SKM-1 (cell line): ENCODE results near the gene TRAF7.
A peak's percentile ranks its signal among the peaks of the same experiment; 100 is the strongest.
"Not testable (repeated sequence)": the region's sequence is repeated elsewhere in the genome, so short reads cannot be mapped to it uniquely, and the experiment has no call there.

Experiments used
- DNase-seq: peaks from one replicate; lab custom pipeline; 2025; ENCODE audit not compliant: unreplicated experiment; lab: John Stamatoyannopoulos, UW

The TRAF7 gene

GRCh38 chr16:2198283-2198682 is 42.7 kb downstream of the TRAF7 start:
- no peak for DNase-seq

DNA sequence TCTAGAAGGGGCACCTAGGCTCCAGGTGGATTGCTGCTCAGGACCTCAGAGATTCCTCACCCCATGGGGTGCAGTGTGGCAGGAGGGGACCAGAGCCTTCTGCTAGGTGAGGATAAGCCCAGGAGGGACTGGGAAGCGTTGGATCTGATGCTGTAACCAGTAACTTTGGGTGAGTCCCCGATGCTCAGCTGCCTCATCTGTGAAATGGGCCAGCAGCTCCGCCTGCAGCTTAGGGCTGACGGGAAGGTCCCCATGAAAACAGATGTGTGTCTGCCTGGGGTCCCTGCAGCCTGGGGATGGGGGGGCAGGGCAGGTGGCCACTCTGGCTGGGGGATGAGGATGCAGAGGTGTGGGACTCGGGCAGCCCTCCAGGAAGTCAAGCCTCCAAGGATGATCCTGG is 43.5 kb downstream of the TRAF7 start:
- no peak for DNase-seq

- no peak for DNase-seq
These were observed 44.1 kb downstream of the TRAF7 start for GRCh38 chr16:2199621-2200139.

GRCh38 chr16:2200313-2200712 is 44.7 kb downstream of the TRAF7 start:
- DNase-seq, result no peak

- DNase-seq, result not testable (repeated sequence)
These were observed 47.6 kb downstream of the TRAF7 start for GRCh38 chr16:2203119-2203688.

DNA sequence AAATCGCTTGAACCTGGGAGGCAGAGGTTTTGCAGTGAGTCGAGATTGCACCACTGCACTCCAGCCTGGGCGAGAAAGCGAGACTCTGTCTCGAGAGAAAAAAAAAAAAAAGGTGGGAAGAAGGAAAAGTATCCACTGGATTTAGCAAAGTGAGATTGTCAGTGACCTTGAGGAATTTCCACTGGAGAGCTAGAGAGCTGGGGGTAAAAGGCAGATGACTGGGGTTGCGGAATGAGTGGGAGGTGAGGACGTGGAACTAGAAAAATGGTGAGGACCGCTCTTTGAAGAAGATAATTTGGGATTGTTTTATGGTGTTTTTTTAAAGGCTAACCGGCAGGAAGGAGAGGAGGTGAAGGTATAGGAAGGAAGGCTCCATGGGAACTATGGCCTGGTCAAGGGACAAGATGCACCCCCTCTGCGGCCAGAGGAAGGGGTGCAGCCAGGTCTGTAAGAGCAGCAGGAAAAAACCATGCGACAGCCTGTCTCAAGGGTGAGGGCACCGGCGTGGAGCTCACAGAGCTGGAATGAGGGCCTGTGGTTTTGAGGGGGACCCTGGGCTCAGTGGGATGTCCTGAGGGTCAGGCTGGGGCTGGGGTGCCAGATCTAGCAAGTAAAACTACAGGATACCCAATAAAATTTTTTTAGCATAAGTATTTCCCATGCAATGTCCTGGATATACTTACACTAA is 49.0 kb downstream of the TRAF7 start:
- no peak for DNase-seq

GRCh38 chr16:2205104-2205966 is 49.8 kb downstream of the TRAF7 start, which contains the start of gene MLST8:
TSS of gene MLST8 (plus strand) at chr16:2205454. CDS start at chr16:2206086, 632 bp downstream.
- DNase-seq, result peak; percentile 64

DNA sequence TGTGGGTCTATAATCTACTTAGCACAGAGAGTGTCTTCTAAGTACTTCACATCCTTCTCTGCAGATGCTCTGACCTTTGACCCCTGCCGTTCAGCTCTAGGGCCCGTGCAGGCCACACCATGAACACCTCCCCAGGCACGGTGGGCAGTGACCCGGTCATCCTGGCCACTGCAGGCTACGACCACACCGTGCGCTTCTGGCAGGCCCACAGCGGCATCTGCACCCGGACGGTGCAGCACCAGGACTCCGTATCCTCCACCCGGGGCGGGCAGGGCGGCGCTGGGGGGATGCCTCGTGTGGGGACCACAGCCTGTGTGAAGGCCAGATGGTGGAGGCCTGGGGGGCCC is 50.4 kb downstream of the TRAF7 start:
- DNase-seq, result no peak

DNA sequence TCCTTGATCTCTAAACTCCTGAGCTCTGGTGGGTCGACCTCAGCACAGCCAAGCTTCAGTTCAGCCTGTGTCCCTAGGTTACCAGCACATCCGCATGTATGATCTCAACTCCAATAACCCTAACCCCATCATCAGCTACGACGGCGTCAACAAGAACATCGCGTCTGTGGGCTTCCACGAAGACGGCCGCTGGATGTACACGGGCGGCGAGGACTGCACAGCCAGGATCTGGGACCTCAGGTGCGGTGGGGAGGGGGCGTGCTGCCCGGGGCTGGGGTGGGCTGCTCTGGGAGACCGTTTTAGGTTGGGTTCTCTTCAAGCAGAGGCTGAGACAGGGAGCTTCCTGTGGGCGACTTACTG is 50.8 kb downstream of the TRAF7 start:
- no peak for DNase-seq

DNA sequence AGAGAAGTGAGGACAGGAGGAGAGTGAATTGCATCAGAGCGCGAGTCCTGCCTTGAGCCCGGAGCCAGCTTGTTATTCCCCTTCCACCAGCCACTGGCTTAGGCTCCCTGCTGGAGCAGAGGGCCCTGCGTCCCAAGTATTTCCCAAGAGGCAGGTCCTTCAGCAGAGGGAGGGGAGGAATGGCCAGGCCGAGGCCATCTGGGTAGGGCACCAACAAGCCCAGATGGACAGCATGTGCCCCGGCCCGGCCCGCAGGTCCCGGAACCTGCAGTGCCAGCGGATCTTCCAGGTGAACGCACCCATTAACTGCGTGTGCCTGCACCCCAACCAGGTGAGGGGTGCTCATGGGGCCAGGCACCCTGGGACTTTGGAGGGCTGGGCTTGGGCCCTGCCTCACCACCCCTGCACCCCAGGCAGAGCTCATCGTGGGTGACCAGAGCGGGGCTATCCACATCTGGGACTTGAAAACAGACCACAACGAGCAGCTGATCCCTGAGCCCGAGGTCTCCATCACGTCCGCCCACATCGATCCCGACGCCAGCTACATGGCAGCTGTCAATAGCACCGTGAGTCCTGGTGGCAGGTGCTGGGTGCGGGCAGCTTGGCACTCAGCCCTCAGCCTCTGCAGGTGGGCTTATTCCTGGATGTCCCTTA is 51.3 kb downstream of the TRAF7 start:
- no peak for DNase-seq

GRCh38 chr16:2207872-2208271 is 52.3 kb downstream of the TRAF7 start:
- DNase-seq, result no peak

DNA sequence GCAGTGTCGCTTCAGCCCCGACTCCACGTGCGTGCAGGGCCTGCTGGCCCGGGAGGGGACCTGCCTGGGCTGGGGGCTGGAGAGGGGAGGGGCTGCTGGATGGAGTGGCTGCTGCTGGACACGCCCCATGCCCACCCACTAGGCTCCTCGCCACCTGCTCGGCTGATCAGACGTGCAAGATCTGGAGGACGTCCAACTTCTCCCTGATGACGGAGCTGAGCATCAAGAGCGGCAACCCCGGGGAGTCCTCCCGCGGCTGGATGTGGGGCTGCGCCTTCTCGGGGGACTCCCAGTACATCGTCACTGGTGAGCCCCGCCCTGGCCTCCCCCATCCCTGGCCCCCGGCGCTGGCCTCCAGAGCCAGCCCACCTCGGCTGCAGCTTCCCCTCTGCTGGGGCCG is 52.7 kb downstream of the TRAF7 start:
- no peak for DNase-seq

GRCh38 chr16:2208772-2209171 is 53.2 kb downstream of the TRAF7 start:
- no peak for DNase-seq

DNA sequence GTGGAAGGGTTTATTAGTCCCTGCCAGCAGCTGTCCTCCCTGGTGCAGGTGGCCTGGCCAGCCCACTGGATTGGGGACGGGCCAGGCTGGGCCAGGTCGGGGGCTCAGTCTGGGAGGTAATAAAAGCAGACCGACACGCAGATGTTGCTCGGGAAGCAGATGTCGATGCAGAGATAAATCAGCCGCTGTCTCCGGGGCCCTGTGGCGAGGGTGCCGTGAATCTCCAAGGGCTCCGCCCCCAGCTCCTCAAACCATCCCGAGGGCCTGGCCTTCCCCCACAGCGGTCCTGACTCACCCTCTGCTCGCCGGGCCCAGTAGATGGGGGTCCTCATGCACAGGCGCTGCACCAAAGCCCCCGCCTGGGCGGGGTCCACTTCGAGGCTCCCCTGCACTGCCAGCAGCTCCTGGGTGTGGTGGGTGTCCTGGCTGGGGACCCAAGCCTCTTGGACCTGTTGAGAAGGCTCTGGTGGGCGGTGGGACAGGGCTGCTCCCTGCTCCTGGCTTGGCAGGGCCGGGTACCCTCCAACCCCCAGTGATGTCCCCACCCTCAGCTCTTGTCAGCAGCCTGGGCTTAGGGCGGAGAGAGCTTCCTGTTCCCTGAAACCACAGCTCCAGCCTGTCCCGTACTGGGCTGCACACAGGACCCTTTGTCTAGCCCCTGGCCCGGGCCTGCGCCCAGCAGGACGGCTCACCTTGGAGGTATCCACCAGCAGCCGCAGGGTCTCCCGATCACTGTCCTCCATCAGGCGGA is 53.9 kb downstream of the TRAF7 start:
- no peak for DNase-seq

DNA sequence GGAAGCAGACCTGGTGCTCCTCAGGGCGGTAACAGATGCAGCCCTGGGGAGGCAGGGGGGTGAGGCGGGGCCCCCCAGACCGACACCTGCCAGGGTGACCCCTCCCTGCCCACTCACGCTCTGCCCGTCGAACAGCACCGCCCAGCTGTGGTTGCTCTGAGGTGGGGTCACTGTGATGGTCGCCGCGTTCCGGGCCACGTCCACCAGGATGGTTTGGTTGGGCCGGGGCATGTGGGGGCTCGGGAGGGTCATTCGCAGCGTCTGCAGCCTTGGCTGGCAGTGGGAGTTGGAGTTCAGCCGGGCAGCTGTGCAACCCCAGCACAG is 54.4 kb downstream of the TRAF7 start:
- DNase-seq, result no peak

GRCh38 chr16:2210386-2211365 is 55.1 kb downstream of the TRAF7 start, which contains the start of gene BRICD5:
TSS of gene BRICD5 (minus strand) at chr16:2210863. CDS start at chr16:2210833, 30 bp downstream.
- no peak for DNase-seq

DNA sequence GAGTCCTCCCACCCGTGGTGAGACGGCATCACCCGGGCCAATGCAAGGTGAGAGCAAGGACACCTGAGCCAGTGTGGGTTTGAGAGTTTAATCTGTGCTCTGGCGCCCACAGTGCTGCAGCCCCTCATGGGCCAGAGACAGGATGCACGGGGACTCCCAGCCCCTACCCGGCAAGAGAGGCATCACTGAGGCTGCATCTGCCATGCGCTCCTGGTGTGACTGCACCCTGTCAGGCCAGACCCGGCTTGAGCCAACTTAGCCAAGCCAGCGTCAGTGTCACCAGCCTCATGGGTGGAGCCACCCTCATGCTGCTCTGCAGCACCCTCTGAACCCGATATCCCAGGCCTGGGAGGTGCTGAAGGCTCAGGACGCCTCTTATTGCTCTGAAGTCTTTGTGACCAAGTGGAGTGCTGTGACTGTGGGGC is 56.4 kb downstream of the TRAF7 start:
- DNase-seq, result no peak

DNA sequence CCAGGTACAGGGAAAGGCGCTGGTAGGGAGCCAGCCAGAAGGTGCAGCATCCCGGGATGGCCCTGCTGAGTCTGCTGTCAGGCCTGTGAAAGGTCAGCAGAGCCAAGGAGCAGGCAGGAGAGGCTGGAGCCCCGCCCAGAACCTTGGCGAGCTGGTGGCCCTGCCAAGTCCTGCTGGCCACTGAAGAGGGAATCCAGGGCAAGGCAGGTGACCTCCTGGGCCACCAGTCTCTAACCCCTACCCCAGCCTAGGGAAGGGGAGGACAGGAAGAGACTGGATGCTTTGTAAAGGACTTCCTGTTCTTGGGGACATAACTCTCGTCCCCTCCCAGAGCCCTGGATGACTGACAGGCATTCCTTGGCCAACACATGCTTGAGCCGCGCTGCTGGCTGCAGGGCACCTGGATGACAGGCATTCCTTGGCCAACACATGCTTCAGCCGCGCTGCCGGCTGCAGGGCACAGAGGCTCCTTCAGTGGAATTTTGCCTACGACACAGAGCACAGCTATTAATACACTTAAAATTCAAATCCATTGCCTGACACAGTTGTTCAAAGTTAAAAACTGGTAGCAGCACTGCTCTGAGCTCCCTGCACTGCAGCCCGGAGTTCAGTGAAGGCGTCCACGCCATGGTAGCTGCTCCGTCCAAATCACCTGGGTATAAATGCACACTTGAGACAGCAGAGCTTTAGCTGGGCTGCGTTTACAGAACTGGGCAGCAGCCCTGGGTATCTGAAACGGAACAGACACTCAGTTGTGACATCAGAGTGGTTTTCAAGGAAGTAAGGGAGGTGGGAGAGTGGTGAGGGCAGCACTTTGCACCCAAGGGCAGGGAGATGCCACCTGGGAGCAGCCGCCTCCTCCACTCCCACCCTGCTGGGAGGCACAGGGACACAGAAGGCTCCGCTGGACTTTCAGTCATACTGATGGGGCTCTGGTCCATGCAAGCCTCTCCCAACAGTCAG is 57.1 kb downstream of the TRAF7 start:
- no peak for DNase-seq
